HG03342 (cell line): Measurements from ENCODE around the gene CHD5.

Source experiments
- ATAC-seq: cut with Tn5 transposase; IDR thresholded peaks from one replicate; pipeline ENCODE4 v1.9.1; 2021; ENCODE audit warnings: mild to moderate bottlenecking, moderate library complexity; ENCODE audit not compliant: unreplicated experiment

CHD5 gene

DNA sequence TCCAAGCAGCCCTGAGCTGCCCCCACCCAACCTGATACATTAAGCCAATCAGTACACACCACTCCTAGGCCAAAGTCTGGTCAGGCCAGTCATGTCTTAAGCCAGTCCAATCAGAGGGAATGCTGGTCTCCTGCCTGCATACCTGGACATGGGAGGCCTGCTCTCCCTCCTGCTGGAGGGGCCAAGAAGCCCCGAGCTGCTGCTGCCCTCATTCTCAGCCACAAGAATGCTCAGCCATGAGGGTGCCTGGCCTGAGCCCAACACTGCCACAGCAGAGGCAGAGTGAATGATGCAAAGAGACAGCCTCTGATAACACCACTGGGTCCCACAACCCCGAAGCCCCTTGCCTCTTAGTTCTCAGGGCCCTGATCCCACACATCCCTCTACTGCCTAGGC lies 23.0 kb downstream of the CHD5 start:
- ATAC-seq = no peak

DNA sequence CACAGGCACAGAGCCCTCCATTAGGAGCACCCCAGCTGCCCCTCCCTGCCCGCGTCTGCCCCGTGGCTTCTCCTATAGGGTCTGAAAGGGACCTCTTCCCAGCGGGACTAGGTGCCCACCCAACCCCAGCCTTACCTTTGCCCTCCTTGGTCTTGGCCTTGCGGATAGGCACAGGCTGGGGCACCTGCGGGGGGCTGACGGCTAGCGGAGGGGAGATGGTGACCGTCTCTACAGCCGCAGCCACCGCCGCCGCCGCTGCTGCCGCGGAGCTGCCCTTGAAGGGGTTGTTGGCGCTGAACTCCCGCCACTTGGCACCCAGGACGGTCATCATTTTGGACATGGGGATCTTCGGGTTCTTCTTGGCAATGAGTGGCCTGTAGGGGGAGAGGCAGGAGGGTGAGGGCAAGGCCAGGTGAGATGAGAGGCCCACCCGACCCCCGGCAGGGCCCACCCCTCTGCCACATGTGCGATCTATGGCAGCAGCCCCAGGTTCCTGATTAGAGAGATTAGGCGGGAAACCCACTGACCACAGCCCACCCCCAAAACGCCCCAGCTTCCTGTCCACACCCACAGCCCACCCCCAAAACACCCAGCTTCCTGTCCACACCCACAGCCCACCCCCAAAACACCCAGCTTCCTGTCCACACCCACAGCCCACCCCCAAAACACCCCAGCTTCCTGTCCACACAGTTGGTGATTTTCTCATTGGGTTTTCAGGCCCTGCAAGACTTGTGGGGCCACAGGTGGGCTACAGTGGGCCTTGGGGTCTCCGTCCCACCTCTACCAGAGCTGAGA lies 25.4 kb downstream of the CHD5 start:
- no peak for ATAC-seq

DNA sequence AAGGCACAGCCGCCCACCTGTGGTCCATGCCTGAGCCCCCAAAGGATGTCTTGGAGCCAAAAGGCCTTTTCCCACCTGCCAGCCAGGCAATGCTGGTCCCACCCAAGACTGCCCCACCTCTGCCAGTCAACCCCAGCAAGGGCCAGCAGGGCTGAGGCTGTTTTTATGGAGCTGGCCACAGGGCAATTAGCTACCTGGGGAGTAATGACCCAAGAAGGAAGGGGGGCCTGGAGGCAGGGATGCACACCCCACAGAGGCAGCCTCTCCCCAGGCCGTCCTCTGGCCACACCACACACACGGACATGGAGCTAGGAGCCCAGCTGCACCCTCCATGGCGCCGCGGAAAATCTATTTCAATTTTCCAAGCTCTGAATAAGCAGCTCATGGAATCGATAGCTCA lies 27.2 kb downstream of the CHD5 start:
- ATAC-seq = no peak

DNA sequence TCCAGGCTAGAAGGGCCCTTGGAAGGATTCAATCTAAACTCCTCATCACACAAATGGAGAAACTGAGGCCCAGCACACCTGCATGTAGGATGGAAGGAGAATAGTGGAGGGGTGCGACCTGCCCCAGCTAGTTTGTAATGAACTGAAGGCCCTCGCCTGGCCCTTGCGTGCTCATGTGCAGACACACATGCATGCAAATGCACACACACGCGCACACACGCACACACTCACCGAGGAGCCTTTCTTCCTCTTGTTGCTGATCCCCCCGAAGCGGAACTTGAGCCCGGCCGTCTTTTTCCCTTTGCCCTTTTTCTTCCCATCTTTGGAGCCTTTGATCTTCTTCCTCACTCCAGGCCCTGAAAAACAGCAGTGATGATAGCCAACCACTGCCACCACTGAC lies 27.9 kb downstream of the CHD5 start:
- no peak for ATAC-seq

DNA sequence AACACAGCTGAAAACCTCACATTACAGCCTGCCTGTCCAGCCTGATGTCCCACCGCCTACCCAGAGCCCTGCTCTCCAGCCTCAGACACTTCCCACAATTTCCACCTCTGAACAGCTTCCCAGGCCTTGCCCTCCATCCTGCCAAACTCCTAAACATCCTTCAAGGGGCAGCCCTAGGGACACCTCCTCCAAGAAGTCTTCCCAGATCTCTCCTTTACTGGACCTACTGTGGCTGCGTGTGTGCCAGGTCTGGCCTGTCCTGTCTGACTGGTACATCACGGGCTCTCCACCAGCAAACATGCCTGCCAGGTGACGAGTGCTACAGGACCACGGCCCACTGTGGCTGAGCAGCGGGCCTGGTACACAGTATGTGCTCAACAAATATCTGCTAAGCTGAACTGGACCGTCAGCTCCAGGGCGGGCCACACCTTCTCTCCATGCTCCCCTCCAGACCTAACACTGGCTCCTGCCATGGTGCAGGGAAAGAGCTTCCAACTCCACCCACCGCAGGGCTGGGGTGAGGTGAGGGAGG lies 28.8 kb downstream of the CHD5 start:
- ATAC-seq = no peak

DNA sequence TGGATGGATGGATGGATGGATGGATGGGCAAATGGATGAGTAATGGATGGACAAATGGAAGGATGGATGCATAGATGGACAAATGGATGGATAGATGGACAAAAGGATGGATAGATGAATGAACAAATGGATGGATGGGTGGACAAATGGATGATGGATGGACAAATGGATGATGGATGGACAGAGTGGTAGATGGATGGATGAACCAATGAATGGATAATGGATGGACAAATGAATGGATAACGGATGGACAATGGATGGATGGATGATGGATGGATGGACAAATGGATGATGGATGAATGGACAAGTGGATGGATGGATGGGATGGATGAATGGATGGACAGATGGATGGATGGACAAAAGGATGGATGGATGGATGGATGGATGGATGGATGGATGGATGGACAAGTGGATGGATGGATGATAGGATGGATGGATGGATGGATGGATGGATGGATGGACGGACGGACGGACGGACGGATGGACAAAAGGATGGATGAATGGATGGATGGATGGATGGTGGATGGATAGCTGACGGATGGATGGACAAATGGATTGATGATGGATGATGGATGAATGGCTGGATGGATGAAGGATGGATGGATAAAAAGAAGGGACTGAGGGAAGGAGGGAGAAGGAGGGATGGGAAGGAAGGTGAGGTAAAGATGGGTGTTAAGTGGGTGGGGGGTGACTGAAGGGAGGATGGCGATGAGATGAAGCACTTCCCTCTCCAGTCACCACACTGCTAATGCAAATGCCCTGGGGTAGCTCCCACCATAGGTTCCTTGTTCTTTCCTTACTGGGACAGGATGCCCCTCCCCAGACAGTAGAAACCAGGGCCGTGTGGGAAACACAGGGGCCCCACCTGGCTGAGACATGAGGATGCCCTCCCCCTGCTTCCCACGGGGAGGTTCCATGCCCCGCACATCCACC lies 29.8 kb downstream of the CHD5 start:
- ATAC-seq = no peak

DNA sequence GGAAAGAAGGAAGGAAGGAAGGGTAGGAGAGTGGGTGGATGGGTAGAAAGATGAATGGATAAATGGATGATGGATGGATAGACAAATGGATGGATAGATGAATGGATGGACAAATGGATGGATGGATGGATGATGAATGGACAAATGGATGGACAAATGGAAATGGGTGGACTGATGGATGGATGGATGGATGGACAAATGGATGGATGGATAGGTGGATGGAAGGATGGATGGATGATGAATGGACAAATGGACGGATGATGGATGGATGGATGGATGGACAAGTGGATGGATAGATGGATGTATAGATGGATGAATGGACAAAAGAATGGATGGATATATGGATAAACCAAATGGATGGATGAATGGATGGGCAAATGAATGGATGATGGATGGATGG lies 30.5 kb downstream of the CHD5 start:
- no peak for ATAC-seq

DNA sequence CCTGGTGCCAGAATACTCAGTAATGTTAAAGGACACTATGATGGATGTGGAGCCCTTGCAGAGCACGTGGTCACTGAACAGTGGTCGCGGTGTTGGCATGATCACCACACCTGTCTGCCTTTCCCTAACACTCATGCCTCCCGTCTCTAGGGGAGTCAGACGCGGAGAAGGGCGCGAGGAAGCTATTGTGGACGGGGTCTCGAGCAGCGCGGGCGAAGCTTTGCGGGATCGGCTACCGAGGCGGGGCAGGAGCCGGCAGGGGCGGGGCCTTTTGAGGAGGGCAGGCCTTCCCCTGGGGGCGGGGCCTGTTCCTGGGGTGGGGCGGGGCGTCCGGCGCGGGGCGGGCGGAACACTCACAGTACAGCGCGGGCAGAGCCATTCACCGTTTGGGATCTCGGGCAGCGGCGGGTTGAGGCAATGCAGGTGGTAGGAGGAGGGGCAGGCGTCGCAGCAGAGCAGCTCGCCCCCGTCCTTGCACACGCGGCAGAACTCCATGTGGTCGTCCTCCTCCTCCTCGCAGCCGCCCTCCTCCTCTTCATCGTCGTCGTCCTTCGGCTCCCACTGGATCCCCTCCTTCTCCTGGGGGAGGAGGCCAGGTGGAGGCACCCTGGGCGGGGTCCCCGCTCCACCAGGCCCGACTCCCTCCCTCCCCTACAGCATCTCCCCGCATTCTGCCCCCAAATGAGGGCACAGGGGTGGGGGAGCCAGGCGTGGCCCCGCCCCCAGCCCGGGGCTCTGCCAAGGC lies 31.5 kb downstream of the CHD5 start:
- ATAC-seq = no peak

DNA sequence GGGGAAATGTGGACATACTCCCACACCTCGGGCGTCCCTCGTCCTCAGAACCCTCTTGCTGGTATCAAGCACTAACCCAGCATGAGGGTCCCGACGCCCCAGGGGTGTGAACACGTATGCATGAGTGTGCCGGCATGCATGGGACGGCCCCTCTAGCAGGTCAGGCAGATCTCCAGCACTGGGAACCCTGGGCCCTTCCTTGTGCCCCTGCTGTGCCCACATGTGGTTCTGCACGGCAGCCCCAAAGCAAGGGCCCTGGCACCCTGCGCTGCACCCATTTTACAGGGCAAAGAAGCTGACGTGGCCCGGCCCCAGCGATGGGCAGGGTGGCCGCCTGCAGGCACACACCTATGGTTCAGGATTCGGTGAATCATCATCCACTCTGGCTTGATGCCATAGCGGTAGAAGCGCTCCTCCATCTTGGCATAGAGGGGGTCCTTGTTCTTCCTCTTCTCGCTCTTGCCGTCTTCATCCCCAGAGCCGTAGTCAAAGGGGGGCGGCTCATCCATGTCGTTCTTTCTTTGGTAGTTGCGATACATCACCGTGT lies 34.2 kb downstream of the CHD5 start:
- ATAC-seq = no peak

DNA sequence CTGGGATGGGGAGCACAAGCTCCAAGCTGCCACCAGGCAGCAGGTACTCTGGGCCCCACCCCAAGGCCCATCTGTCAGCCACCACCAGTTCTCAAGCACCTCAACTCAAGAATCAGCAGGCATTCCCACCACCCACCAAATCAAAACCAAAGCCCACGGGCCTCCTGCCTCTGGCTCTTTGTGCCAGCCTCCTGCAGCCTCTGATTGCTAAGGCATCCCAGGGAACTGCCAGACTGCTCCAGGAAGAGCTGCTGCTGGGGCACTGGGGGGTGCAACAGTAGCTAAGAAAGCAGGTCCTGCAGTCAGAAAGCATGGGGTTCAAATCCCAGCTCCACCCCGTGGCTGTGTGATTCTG lies 34.7 kb downstream of the CHD5 start:
- no peak for ATAC-seq

DNA sequence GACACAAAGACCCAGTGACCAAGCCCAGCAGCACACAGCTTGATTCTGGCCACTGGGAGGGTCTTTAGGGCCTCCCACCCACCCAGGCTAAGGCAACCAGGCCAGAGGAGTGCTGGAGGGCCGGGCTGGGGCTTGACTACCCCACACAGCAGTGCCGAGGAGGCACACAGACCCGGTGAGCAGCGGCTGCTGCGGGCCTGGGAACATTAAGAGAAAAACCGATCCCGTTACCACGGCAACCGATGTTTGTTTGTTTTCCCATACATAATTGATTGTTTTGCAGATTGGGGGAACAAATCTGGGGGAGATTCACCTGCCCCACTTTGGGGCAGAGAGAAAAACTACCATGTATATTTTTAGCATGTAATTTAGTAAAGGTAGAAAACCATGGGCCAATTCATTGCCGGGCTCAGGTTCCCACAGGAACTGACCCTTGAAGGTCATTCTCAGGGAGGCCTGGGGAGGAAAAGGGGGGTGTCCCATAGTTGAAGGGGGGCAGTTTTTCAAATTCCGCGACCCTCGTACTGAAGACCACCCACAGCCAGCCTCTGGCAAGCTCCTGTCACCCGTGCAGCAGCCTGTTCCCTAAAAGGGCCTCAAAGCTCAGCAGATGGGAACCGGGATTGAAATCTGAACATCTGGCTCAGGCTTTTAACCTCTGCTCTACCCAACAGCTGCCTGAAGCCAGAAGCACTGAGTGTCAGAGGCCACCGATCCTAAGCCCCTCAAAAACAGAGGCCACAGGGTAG lies 35.3 kb downstream of the CHD5 start:
- no peak for ATAC-seq

DNA sequence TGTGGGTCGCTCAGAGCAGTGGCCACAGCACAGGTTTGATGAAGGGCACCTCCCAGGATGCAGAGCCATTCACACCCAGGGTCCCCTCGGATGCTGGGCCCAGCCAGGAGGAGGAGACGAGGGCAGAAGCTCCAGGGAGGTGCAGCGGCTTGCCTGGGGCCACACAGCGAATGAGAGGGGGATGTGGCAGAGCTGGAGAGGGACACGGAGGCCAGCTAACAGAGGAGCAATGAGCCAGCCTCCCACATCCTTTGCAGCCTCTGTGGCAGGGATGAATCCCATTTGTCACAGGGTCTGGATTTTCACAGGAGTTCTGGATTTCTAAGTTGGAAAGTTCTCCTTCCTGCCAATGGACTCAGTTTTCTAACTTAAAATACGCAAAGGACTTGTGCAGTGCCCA lies 35.9 kb downstream of the CHD5 start:
- no peak for ATAC-seq

DNA sequence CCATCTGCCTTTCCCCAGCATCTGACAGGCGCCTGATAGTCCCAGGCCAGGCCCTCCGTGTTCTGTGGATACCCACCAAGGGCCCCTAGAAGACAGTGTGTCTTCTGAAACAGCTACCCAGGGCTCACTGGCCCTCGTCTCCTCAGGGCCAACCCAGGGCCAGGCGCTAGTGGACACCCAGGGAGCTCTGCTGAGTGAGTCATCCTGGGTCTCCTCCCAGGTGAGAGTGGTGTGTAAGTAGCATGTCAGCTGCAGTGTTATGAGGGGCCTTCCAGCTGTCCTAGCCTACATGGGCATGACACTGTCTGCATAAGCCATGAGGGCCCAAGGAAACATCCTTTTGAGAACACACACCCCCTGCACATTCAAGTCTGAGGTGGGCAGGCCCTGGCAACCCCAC lies 36.7 kb downstream of the CHD5 start:
- ATAC-seq = no peak

DNA sequence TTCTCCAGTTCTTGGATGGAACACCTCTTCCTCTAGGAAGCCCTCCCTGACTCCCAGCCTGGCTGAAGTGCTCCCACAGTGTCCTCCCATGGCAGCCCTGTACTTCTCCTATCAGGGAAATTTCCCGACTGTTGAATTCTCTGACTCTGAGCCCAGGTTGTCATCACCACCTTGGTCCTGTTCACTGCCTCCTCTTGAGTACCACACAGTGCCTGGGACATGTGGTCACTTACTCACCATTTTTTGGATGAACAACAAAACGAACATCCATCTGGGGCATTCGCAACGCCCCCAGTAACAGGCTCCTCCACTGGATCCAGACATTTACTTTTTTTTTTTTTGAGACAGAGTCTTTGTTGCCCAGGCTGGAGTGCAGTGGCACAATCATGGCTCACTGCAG lies 37.4 kb downstream of the CHD5 start:
- no peak for ATAC-seq

DNA sequence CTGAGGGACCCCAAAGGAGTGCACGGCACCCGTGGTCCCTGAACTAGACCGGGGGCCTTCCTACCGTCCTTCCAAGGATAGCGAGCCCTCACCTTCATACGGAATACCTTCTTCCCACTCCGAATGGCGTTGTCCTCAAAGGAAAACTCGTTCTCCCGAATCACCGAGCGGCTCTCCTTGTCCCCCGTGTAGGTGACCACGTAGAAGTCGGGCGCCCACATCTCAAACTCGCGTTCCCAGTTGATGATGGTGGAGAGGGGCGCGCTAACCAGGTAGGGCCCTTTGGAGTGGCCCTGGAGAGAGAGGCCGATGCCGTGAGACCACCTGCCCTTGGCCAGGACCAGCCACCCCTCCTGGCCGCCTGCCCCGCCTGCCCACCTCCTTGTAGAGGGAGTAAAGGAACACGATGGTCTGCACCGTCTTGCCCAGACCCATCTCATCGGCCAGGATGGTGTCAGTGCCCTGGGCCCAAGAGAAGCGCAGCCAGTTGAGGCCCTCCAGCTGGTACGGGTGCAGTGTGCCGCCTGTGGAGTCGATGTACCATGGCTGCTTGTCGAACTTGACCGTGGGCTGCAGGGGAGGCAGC lies 38.0 kb downstream of the CHD5 start:
- no peak for ATAC-seq

DNA sequence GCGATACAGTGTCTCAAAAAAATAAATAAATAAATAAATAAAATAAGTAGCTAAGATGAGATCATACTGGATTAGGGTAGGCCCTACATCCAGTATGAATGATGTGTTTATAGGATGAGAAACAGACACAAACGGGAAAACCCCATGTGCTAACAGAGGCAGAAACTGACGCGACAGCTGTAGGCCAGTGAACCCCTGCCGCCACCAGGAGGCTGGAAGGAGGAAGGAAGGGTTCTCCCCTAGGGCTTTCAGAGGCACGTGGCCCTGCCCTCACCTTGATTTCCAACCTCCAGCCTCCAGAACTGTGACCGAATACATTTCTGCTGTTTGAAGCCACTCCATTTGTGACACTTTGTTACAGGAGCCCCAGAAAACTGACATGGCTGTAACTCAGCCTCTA lies 38.5 kb downstream of the CHD5 start:
- no peak for ATAC-seq

DNA sequence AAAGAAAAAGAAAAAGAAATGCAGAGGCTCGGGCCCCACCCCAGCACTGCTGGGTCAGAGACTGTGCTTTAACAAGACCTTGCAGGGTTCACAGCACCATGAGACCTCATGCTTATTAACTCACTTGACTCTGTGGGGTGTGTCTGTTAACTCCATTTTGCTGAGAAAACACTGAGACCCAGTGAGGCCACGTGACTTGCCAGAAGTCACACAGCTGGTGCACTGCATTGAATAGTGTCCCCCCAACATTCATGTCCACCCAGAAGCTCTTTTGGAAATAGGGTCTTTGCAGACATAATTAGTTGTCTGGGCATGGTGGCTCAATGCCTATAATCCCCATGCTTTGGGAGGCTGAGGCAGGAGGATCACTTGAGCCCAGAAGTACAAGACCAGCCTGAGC lies 39.7 kb downstream of the CHD5 start:
- ATAC-seq = no peak

DNA sequence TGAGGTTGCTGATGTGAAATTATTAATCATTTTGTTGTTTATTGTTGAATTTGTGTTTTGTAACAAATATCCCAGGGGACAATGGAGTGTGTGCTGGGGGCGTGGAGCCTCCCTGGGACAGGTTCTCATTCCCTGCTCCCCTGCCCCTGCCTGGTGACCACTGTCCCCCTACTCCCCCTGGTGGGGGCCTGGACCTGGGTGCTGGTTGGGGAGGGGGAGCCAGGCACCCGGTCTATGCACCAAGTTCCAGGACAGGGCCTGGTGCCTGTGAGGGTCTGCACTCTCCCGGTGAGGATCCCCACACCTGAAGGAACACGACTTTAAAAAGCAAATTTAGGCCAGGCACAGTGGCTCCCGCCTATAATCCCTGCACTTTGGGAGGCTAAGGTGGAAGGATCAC lies 42.4 kb downstream of the CHD5 start:
- ATAC-seq = no peak

DNA sequence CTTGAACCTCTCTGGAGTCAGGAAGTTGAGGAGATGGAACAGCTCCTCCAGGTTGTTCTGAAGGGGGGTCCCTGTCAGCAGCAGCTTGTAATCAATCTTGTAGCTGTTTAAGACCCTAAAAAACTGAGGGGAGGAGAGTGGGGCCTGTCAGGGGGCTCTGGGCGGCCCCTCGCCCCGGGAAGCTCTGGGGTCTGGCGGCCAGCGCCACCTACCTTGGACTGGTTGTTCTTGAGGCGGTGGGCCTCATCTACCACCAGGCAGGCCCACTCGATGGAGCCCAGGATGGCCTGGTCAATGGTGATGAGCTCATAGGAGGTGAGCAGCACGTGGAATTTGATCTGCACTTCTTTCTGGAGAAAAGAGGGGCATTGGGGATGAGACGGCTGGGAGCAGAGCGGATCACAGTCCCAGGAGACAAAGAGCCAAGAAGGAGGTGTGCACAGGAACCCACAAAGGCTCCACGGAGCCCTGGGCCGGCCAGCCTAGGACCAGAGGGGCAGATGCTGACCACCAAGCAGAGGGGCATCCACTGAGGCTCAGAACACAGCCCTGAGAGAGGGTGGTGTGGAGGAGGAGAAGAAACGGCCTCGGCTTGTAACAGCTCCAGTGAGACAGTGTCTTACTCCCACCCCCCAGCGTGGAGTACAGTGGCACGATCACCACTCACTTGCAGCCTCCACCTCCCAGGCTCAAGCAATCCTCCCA lies 43.5 kb downstream of the CHD5 start:
- no peak for ATAC-seq
